GM13977 (cell line): ENCODE data around the gene GALP.
"Not testable (repeated sequence)": the region's sequence is repeated elsewhere in the genome, so short reads cannot be mapped to it uniquely, and the experiment has no call there.

Experiments
- DNase-seq: peaks from one replicate; pipeline ENCODE4 v3.0.0; 2012; ENCODE audit warnings: low spot score
- CTCF ChIP-seq: IDR thresholded peaks from 2 replicates; pipeline ENCODE4 v1.5.1; 2012; ENCODE audit warnings: mild to moderate bottlenecking, control low read depth; ENCODE audit not compliant: insufficient read depth; ENCODE audit errors: extremely low read depth, missing control alignments
- in situ Hi-C: fragments of 300-500 bp; cut with MboI; formaldehyde crosslinking; loops from one replicate; pipeline ENCODE4 v1.12.0; 2022; ENCODE audit warnings: low sequenced_read_pairs, low pct_unique_long_range_greater_than_20kb, mixed read lengths, inconsistent platforms; ENCODE audit not compliant: unreplicated experiment

Gene GALP

GRCh38 chr19:56199687-56200086 is 23.9 kb downstream of the GALP start:
- no peak for DNase-seq
- no peak for TF ChIP-seq CTCF
- in situ Hi-C loops, result no loop called here

GRCh38 chr19:56201973-56202372 is 26.2 kb downstream of the GALP start, which contains the start of gene ZSCAN5C:
TSS of gene ZSCAN5C (plus strand) at chr19:56202273. CDS start at chr19:56205914, 3,641 bp downstream.
- no peak for DNase-seq
- in situ Hi-C loops, result no loop called here
- no peak for TF ChIP-seq CTCF

GRCh38 chr19:56207581-56207980 is 31.8 kb downstream of the GALP start:
- DNase-seq, in situ Hi-C loops: not testable (repeated sequence)

- in situ Hi-C loops, result no loop called here
- TF ChIP-seq CTCF, result no peak
- no peak for DNase-seq
Measured at GRCh38 chr19:56209091-56209490, 33.3 kb downstream of the GALP start.

GRCh38 chr19:56210036-56210435 is 34.2 kb downstream of the GALP start:
- in situ Hi-C loops, DNase-seq: not testable (repeated sequence)

GRCh38 chr19:56211718-56212117 is 35.9 kb downstream of the GALP start:
- in situ Hi-C loops, result no loop called here
- no peak for TF ChIP-seq CTCF
- DNase-seq, result no peak

- no peak for TF ChIP-seq CTCF
- in situ Hi-C loops, result no loop called here
- DNase-seq, result no peak
Measured at GRCh38 chr19:56217039-56217949, 41.5 kb downstream of the GALP start.

GRCh38 chr19:56218961-56219360 is 43.2 kb downstream of the GALP start:
- no peak for TF ChIP-seq CTCF
- in situ Hi-C loops, result no loop called here
- no peak for DNase-seq

GRCh38 chr19:56221442-56221841 is 45.6 kb downstream of the GALP start:
- DNase-seq, in situ Hi-C loops: not testable (repeated sequence)
